Neural progenitor cell (in vitro differentiated cells): Measurements from ENCODE around the gene ZC3H12C. TPM values are rescaled to one million over a fixed set of nuclear protein-coding genes. Genes with fewer than 3 reads are reported as not detected.

ENCODE experiments used
- DNase-seq: peaks from one replicate; pipeline ENCODE4 v3.0.0-alpha.2; 2016; ENCODE audit warnings: low spot score
- H2AFZ ChIP-seq: fragments of 200-600 bp; sonication (generic); replicated peaks from 2 replicates; pipeline ENCODE4 v1.6.1; 2016; ENCODE audit warnings: antibody characterized with exemption
- H3F3A ChIP-seq: fragments of 200-600 bp; sonication (generic); 2 replicates; pipeline ENCODE4 v1.6.1; 2016; ENCODE audit warnings: antibody characterized with exemption, low read depth
- H3K27ac ChIP-seq: fragments of 200-600 bp; sonication (generic); 2 replicates; pipeline ENCODE4 v1.5.1; 2016; ENCODE audit warnings: mild to moderate bottlenecking
- H3K27me3 ChIP-seq: fragments of 200-600 bp; sonication (generic); 2 replicates; pipeline ENCODE4 v1.6.1; 2016; ENCODE audit warnings: mild to moderate bottlenecking, moderate library complexity
- H3K36me3 ChIP-seq: fragments of 200-600 bp; sonication (generic); 2 replicates; pipeline ENCODE4 v1.5.1; 2016
- H3K4me1 ChIP-seq: fragments of 200-600 bp; sonication (generic); 2 replicates; pipeline ENCODE4 v1.6.1; 2016; ENCODE audit warnings: mixed run types
- H3K4me2 ChIP-seq: fragments of 200-600 bp; sonication (generic); 2 replicates; pipeline ENCODE4 v1.6.1; 2016
- H3K4me3 ChIP-seq: fragments of 200-600 bp; sonication (generic); 2 replicates; pipeline ENCODE4 v1.5.1; 2016
- H3K79me2 ChIP-seq: fragments of 200-600 bp; sonication (generic); 2 replicates; pipeline ENCODE4 v1.6.1; 2016; ENCODE audit warnings: low read depth
- H3K9ac ChIP-seq: fragments of 200-600 bp; sonication (generic); 2 replicates; pipeline ENCODE4 v1.6.1; 2016
- H3K9me3 ChIP-seq: fragments of 200-600 bp; sonication (generic); 2 replicates; pipeline ENCODE4 v1.5.1; 2016; ENCODE audit warnings: low read depth
- H4K20me1 ChIP-seq: fragments of 200-600 bp; sonication (generic); 2 replicates; pipeline ENCODE4 v1.6.1; 2016; ENCODE audit warnings: low read depth
- H3K27ac Mint-ChIP-seq: 3 replicates; pipeline ENCODE4 v1.8.0; 2021; ENCODE audit warnings: mixed read lengths
- H3K27me3 Mint-ChIP-seq: 2 replicates; pipeline ENCODE4 v1.8.0; 2022; ENCODE audit warnings: low read depth, mild to moderate bottlenecking, inconsistent platforms, moderate library complexity, mixed read lengths; ENCODE audit not compliant: insufficient read depth
- H3K36me3 Mint-ChIP-seq: 3 replicates; pipeline ENCODE4 v1.8.0; 2021; ENCODE audit warnings: mixed read lengths
- H3K4me1 Mint-ChIP-seq: 3 replicates; pipeline ENCODE4 v1.8.0; 2021; ENCODE audit warnings: mixed read lengths
- H3K4me3 Mint-ChIP-seq: 3 replicates; pipeline ENCODE4 v1.8.0; 2021; ENCODE audit warnings: mild to moderate bottlenecking, moderate library complexity, mixed read lengths
- H3K9me3 Mint-ChIP-seq: 3 replicates; pipeline ENCODE4 v1.8.0; 2020; ENCODE audit warnings: mixed read lengths
- CTCF ChIP-seq: fragments of 200-600 bp; sonication (generic); IDR thresholded peaks from 2 replicates; pipeline ENCODE4 v1.5.1; 2017; ENCODE audit warnings: antibody characterized with exemption, mild to moderate bottlenecking
- EZH2 ChIP-seq: fragments of 200-600 bp; sonication (generic); IDR thresholded peaks from 2 replicates; pipeline ENCODE4 v1.6.1; 2017; ENCODE audit warnings: antibody characterized with exemption, mild to moderate bottlenecking, moderate library complexity
- EZH2phosphoT487 ChIP-seq: fragments of 200-600 bp; sonication (generic); IDR thresholded peaks from 2 replicates; pipeline ENCODE4 v1.6.1; 2017; ENCODE audit warnings: antibody characterized with exemption
- total RNA-seq: library from RNA; depleted of rRNA; stranded (reverse); fragments of >200 nt; gene quantifications from 2 replicates; pipeline ENCODE4 v1.2.3, GENCODE V29; 2015; ENCODE audit warnings: low replicate concordance

The ZC3H12C gene
- total RNA-seq, 1 donor from 2014 or later: 31.8 TPM

GRCh38 chr11:110095554-110095953 lies 2.4 kb downstream of the ZC3H12C start:
- Histone ChIP-seq H3K79me2 (peaks cover 64% of the 10 kb centered on the region), H3K4me1 (peaks cover 16% of the 10 kb centered on the region), H3K36me3 (no peaks in the 10 kb centered on the region), H3K27ac (no peak overlapping the region), H3K27me3 (peaks cover 19% of the 10 kb centered on the region), H4K20me1 (peaks cover 24% of the 10 kb centered on the region), H3F3A (peaks cover 11% of the 10 kb centered on the region), H3K9ac (no peak overlapping the region), H3K4me3 (peak overlapping the region; percentile 1), H2AFZ (no peak overlapping the region), H3K9me3 (no peaks in the 10 kb centered on the region), H3K4me2 (peak overlapping the region; percentile 9)
- no peak for DNase-seq
- no peak overlapping the region for H3K27ac Mint-ChIP-seq
- peaks cover 8% of the 10 kb centered on the region for H3K27me3 Mint-ChIP-seq
- H3K36me3 Mint-ChIP-seq: peaks cover 7% of the 10 kb centered on the region
- peaks cover 31% of the 10 kb centered on the region for H3K4me1 Mint-ChIP-seq
- TF ChIP-seq EZH2phosphoT487: no peak
- no peak for TF ChIP-seq CTCF
- no peak for TF ChIP-seq EZH2
- peaks cover 4% of the 10 kb centered on the region for H3K9me3 Mint-ChIP-seq
- no peak overlapping the region for H3K4me3 Mint-ChIP-seq

GRCh38 chr11:110096496-110096895 lies 3.3 kb downstream of the ZC3H12C start:
- H3K36me3 Mint-ChIP-seq: peaks cover 14% of the 10 kb centered on the region
- H3K9ac ChIP-seq: no peak overlapping the region
- no peaks in the 10 kb centered on the region for H3K36me3 ChIP-seq
- no peak overlapping the region for H3K4me3 ChIP-seq
- H3K27ac Mint-ChIP-seq: no peak overlapping the region
- no peak overlapping the region for H3K4me3 Mint-ChIP-seq
- H3K27ac ChIP-seq: no peak overlapping the region
- no peak overlapping the region for H2AFZ ChIP-seq
- H3K4me1 Mint-ChIP-seq: peaks cover 30% of the 10 kb centered on the region
- peaks cover 10% of the 10 kb centered on the region for H3K27me3 ChIP-seq
- H3K4me2 ChIP-seq: no peak overlapping the region
- peaks cover 73% of the 10 kb centered on the region for H3K79me2 ChIP-seq
- TF ChIP-seq EZH2phosphoT487: no peak
- TF ChIP-seq EZH2: no peak
- TF ChIP-seq CTCF: no peak
- peaks cover 8% of the 10 kb centered on the region for H3K27me3 Mint-ChIP-seq
- peaks cover 11% of the 10 kb centered on the region for H3K9me3 Mint-ChIP-seq
- H3K4me1 ChIP-seq: peaks cover 20% of the 10 kb centered on the region
- DNase-seq: no peak
- peaks cover 15% of the 10 kb centered on the region for H3F3A ChIP-seq
- H4K20me1 ChIP-seq: peaks cover 26% of the 10 kb centered on the region
- H3K9me3 ChIP-seq: no peaks in the 10 kb centered on the region

- no peak for TF ChIP-seq EZH2phosphoT487
- TF ChIP-seq EZH2: no peak
- no peak for TF ChIP-seq CTCF
- Mint-ChIP-seq H3K27ac (no peak overlapping the region), H3K4me1 (peaks cover 20% of the 10 kb centered on the region), H3K27me3 (peaks cover 3% of the 10 kb centered on the region), H3K4me3 (no peak overlapping the region), H3K36me3 (peaks cover 23% of the 10 kb centered on the region), H3K9me3 (peaks cover 21% of the 10 kb centered on the region)
- H3K27ac ChIP-seq: no peak overlapping the region
- peaks cover 5% of the 10 kb centered on the region for H3K27me3 ChIP-seq
- H3K79me2 ChIP-seq: peaks cover 76% of the 10 kb centered on the region
- no peak overlapping the region for H2AFZ ChIP-seq
- no peak for DNase-seq
- H3F3A ChIP-seq: peaks cover 7% of the 10 kb centered on the region
- H3K36me3 ChIP-seq: no peaks in the 10 kb centered on the region
- no peak overlapping the region for H3K4me2 ChIP-seq
- H3K9ac ChIP-seq: no peak overlapping the region
- peaks cover 14% of the 10 kb centered on the region for H3K4me1 ChIP-seq
- H3K9me3 ChIP-seq: no peaks in the 10 kb centered on the region
- H3K4me3 ChIP-seq: no peak overlapping the region
- H4K20me1 ChIP-seq: peaks cover 26% of the 10 kb centered on the region
Observed at GRCh38 chr11:110097459-110098012, 4.3 kb downstream of the ZC3H12C start.
